ENCODE measurements around the gene ZNF101.

The ZNF101 gene

DNA sequence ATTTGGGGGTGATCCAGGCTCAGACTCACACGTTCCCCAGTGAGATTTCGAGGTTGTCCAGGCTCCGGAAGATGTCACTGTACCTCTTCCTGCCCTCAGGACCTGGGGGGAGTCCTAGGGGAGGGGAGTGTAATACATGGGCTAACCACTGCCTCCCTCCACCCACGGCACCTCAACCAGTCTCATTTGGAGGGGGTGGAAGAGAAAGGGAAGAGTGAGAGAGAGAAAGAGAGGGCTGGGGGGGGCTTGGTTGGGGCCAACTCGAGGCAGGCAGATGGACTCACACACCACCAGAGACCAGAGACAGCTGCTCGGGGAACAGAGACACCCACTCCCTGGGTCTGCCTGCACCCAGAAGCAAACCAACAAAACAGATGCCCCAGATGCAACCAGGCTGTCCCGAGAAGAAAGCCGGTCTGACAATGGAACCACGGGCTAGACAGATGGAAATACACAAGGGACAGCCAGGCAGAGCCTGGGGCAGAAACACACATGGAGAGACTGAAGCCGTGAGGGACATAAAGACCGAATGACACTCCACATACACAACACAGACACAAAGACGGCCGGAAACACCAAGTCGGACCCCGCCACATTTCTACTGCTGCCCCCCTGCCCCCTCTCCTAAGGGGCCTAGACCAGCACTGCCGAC, 26.0 kb upstream of the ZNF101 start:
- peak; percentile 73 for DNase-seq

DNA sequence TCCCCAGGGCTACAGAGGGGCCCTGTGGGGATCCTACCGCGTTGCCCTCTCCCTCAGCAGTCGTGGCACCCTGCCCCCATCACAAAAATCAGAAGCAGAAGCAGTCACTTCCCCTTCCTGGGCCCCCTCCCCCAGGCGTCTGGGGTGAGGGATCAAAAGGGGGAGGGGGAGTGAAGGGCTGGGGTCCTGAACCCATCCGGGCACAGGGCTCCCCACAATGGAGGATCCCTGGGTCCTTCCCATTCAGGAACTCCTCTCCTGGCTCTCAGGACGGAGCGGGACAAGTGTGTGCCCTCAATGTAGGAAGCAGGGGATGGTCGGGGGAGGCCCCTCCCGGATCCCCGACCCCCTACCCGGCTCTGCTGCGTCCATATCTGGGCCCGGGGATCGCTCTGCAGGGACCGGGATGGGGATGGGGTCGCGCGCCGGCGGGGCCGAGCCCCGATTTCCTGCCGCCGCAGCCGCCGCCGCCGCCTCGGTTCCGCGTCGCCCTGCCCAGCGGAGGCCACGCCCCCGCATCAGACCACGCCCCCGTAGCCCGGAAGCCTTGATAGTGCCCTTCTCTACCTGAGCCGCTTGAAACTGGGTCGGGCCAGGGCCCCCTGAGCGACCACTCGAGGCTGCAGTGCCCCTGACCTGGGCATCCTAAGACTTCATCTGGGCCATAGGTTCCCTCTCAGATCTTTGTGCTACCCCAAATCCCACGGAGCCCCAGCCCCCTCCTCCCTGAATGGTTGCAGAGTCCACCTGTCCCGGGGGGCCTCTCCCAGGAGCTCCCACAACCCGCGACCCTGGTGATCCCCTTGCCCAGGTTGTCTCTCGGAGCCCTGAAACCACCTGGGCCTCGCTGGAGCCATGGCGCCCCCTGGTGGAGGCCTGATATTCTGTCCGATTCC, 25.2 kb upstream of the ZNF101 start, which contains the start of gene GMIP:
Gene GMIP (minus strand): TSS at position 500 of the 896 bp plus-strand sequence. CDS start 128 bp downstream, at position 372.
- peak; percentile 75 for DNase-seq

GRCh38 chr19:19644054-19644388, 24.6 kb upstream of the ZNF101 start:
- DNase-seq: no peak

DNA sequence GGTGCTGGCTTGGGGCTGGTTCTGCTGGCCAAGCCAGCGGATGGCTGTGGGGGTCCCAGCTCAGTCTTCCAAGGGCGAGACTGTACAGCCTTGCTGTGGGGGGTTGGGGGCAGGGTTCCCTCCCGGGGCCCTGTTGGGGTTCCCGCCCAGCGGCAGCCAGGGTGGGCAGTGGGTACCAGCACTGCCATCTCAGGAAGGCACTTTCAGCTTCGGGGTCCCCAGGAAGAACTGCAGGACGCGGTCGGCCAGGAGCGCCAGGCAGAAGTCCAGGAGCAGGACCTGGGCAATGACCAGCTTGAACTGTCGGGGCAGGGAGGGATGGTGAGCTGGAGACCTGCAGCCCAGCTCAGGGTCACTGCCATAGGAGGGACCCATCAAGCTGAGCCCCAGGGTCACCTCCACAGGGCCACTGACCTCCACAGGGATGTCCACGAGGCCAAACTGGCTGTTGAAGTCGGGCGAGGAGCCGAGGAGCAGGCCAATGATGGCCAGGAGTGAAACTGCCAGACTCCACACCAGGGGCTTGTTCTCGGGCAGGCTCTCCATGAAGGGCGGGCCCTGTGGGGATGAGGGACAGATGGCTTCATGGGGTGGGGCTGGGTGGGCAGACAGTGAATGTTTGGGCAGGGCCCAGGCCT, 23.3 kb upstream of the ZNF101 start:
- no peak for DNase-seq

DNA sequence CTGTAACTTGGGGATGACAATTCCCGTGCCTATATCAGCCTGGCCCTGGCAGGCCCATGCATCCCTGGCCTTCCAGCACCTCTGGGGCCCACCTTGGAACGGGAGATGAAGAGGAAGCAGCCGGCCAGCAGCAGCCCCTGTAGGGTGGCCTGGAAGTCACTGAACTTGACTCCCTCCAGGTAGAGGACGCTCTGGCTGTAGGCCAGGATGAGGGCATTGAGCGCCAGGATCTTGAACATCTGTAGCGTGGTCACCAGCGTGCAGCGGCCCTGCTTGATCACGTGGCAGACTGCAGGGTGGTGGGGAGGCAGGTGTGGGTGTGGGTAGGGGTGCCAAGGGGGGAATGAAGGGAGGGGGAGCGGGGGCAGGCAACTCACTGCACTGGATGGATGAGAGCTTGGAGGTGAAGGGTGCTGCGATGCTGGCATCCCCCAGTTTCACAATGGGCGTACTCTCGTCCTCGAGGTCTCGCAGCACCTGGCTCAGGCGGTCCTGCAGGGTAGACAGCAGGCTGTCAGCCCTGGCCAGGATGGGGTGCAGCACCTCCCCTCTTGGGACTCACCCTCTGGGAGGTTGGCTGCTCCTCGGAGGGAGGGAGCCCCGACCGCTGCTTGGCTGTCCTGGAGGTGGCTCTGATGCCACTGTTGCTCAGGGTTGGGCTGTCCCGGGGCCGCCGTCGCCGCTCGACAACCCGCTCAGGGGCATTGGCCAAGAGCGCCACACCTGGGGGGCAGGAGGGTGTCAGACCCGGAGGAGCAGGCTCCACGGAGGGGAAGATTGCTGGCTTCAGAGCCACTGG, 21.4 kb upstream of the ZNF101 start:
- no peak for DNase-seq

DNA sequence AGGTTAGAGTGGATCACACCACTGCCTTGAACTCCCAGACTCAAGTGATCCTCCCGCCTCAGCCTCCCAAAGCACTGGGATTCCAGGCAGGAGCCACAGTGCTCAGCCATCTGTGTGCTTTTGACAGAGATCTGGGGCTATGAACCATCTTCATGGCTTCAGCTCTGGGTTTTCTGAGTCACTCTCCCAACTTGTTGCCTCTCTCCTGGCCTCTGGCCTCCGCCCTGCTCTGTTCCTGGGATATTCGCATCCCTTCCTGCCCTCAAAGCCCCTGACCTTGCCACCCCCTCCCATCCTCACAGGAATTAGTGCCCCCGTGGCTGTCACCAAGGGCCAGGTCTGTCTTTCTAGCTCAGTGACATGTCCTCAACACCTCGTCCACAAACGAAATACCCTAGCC, 19.5 kb upstream of the ZNF101 start:
- no peak for DNase-seq

DNA sequence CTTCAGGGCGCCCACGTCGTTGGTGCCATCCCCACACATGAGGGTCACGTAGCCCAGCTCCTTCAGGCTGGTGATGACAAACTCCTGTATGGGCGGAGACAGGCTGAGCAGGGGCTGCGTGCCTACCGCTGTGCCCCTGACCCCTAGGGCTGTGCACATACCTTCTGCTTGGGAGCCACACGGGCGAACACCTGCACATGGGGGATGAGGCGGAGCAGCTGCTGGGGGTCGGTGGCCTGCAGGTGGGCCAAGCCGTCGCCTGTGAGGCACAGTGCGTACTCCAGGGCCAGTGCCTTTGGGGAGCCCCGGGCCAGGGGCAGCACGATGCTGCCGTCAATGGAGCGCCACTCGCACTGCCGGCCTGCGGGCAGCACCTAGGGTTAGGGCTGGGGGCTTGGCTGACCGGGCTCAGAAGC, 19.1 kb upstream of the ZNF101 start:
- DNase-seq: no peak

DNA sequence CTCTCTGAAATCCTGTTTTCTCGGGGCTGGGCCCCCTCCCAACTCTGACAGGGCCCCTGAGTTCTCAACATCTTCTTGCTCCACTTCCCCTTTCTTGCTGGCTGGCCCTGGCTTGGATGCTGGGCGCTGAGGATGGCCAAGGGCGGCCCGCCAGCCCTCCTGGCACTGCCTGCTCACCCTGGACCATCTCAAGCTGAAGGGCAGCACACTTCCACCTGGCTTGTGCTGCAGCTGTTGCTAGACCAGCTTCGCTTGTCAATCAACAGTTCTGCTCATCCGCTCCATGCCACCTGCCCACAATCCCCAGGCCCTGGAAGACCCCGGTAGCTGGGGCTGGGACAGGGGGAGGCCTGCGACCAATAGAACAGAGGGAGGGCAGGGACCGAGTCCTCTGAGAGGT, 18.3 kb upstream of the ZNF101 start:
- no peak for DNase-seq

- no peak for DNase-seq
Measured at GRCh38 chr19:19651076-19651475, 17.6 kb upstream of the ZNF101 start.

- DNase-seq: no peak
Measured at GRCh38 chr19:19652482-19653295, 15.9 kb upstream of the ZNF101 start.

DNA sequence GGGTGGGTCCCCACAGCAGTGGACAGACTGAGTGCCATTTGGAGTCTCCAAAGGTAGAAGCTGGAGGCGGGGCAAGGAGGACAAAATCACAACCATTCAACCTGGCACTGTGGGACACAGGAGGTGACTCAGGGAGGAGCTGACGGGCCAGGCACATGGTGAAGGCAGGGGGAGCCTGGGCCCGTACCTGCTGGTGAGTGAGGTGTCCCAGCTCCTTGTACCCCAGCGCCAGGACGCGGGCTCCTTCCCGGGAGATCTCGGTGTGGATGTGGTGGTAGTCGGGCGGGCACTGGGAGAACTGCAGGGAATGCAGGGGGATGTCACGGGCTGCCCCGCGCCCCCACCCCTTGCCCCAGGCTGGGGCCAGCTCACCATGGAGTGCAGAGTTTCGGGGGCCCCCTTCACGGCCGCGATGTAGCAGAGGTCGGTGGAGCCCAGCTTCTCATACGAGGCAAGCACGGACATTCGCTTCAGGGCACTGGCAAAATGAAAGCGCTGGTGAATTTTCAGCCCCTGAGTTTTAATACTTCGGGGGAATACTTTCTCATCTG, 15.0 kb upstream of the ZNF101 start:
- no peak for DNase-seq

DNA sequence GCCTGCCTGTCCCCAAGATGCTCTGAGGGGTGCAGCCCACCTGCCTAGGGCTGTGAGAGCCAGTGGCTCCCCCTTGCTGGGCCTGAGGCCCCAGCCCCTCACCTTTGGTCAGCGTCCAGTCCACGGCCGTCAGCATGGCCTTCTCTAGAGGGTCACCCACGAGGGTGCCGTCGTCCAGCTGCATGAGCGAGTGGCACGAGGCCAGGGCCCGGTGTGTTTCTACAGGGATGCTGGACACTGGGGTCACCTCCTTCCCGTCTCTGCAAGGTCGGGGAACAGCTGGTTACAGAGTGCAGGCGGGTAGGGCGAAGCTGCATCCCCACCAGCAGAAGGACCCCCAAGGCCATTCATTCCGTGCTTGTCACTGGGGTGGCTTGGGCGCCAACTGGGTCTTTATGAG, 14.2 kb upstream of the ZNF101 start:
- DNase-seq: no peak

GRCh38 chr19:19655051-19655594, 13.5 kb upstream of the ZNF101 start:
- DNase-seq: no peak

GRCh38 chr19:19655641-19656343, 12.8 kb upstream of the ZNF101 start:
- DNase-seq: no peak

DNA sequence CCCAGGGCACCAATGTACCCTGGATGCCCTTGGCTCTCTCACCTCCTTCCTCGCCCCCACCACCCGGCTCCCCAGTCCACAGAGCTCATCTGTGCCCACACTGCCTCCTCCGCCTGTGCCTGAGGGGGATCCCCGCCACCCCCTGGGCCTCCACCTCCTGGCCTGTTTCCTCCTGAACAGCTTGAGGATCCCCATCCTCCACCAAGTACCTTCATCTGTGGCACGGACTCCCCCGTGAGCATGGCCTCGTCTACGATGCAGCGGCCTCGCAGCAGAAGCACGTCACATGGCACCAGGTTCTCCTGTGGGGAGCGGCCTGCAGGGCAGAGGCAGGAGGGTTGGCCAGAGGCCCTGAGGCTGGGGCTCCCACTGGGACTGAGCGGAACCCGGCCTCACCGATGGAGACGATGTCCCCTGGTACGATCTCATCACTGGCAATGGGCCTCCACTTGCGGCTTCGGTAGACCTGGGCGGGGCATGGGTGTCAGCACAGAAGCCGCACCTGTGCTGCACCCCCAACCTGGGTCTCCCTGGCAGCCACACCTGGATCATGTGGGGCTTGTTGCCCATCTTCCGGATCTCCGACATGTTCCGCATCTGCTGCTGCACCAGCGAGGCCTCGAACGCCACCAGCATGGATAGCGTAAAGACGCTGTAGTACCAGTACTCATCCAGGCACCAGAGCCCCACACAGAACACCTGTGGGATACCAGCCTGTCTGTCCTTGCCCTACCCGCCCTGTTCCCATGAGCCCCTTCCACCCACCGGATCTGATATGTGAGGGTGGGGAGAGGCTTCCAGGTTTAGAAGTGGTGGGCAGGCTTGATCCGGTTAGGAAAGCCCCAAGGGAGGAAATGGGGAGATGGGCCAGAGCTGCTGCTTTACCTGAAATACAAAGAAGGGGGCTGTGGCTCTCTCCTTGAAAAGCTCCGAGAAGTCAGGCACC, 11.9 kb upstream of the ZNF101 start:
- DNase-seq: no peak

DNA sequence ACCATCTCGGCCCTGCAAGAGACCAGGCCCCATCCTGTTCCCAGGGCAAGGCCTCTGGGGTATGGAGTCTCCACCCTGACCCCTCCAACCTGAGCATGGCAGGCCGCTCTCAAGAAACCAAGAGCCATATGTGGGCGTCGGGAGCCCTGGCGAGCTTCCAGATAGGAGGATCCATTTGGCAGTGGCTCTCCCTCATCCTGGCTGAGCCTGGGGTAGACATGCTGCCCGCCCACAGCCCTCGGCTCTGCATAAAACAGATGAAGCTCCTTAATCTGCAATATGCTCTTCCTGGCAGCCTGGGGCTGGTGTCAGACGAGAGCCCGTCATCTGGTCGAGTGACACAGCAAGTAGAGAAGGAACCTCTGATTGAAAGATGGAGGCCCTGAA, 11.2 kb upstream of the ZNF101 start:
- peak; percentile 82 for DNase-seq

GRCh38 chr19:19659646-19660245, 8.9 kb upstream of the ZNF101 start:
- DNase-seq: no peak

GRCh38 chr19:19661141-19661674, 7.4 kb upstream of the ZNF101 start:
- no peak for DNase-seq

DNA sequence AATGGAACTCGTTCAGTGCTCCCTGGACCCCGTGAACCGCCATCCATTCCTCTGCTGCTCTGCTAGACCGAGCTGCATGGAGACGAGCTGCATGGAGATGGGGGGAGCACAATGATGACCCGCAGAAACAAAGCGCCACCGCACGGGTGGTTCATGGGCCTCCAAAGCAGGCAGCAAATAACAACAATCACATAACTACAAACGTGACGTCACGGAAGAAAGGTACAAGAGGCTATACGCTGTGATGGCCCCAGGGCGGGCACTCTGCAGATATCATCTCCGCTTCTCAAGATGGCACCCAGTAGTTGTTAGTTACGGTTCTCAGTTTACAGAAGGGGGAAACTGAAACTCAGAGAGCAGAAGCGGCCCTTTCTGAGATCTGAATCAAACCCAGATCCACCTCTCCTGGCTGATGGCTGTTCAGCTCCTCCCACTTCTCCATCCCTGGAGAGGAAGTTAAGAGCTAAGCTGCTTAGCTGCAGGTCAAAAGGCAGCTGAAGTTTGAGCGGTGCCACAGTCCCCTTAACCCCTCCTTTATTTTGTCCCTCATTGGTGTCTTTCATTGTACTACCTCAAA, 6.9 kb upstream of the ZNF101 start:
- no peak for DNase-seq
